ENCODE results near the gene COL9A2.
A peak's percentile ranks its signal among the peaks of the same experiment; 100 is the strongest.

The COL9A2 gene

GRCh38 chr1:40318970-40319621 lies 2.0 kb upstream of the COL9A2 start:
- no peak for TF ChIP-seq CTCF (IDR thresholded peaks at IDR 0.05; ENCODE audit: low read depth, low read length, missing control alignments)
- DNase-seq (ENCODE audit: extremely low read depth, low read depth), result no peak

GRCh38 chr1:40318476-40318875 lies 1.4 kb upstream of the COL9A2 start:
- no peak overlapping the region for H3K4me3 ChIP-seq (replicated peaks; ENCODE audit: low read depth, low read length)
- no peak for DNase-seq (ENCODE audit: extremely low read depth, low read depth)
- TF ChIP-seq CTCF (IDR thresholded peaks at IDR 0.05; ENCODE audit: low read depth, low read length, missing control alignments), result no peak

More at GRCh38 chr1:40318970-40319621, 2.0 kb upstream of the COL9A2 start:
- no peak overlapping the region for H3K4me3 ChIP-seq (replicated peaks; ENCODE audit: low read depth, low read length)

GRCh38 chr1:40317394-40318074 lies 448 bp upstream of the COL9A2 start:
- H3K4me3 ChIP-seq (replicated peaks; ENCODE audit: low read depth, low read length), result no peak overlapping the region
- no peak for TF ChIP-seq CTCF (IDR thresholded peaks at IDR 0.05; ENCODE audit: low read depth, low read length, missing control alignments)
- no peak for DNase-seq (ENCODE audit: extremely low read depth, low read depth)

GRCh38 chr1:40315795-40316594 lies 1.1 kb downstream of the COL9A2 start:
- DNase-seq (ENCODE audit: extremely low read depth, low read depth), result no peak
- TF ChIP-seq CTCF (IDR thresholded peaks at IDR 0.05; ENCODE audit: low read depth, low read length, missing control alignments), result no peak
- peak overlapping the region; percentile 17 for H3K4me3 ChIP-seq (replicated peaks; ENCODE audit: low read depth, low read length)

GRCh38 chr1:40315239-40315794 lies 1.8 kb downstream of the COL9A2 start:
- DNase-seq (ENCODE audit: extremely low read depth, low read depth), result peak; percentile 46
- peak overlapping the region; percentile 17; the same call in 1 of the 2 replicates for H3K4me3 ChIP-seq (replicated peaks; ENCODE audit: low read depth, low read length)
- peak; percentile 84 for TF ChIP-seq CTCF (IDR thresholded peaks at IDR 0.05; ENCODE audit: low read depth, low read length, missing control alignments)

GRCh38 chr1:40314721-40315238 lies 2.3 kb downstream of the COL9A2 start:
- DNase-seq (ENCODE audit: extremely low read depth, low read depth), result no peak
- no peak overlapping the region for H3K4me3 ChIP-seq (replicated peaks; ENCODE audit: low read depth, low read length)
- TF ChIP-seq CTCF (IDR thresholded peaks at IDR 0.05; ENCODE audit: low read depth, low read length, missing control alignments), result no peak
